T-helper 17 cell (primary cell): ENCODE results near the gene ATP11B. TPM values are rescaled to one million over a fixed set of nuclear protein-coding genes. Genes with fewer than 3 reads are reported as not detected.

Source experiments
- ATAC-seq: fragments of 150-1000 bp; cut with Tn5 transposase; 2 replicates; pipeline ENCODE4 v1.10.0; 2021; ENCODE audit warnings: mild to moderate bottlenecking, moderate library complexity
- DNase-seq, 3 donors: peaks; one replicate each; pipeline versions ENCODE4 v3.0.0 to v3.0.0-alpha.2; 2020 to 2021
- H3K9me3 ChIP-seq: one replicate; pipeline ENCODE4 v1.7.0; 2013; ENCODE audit warnings: low read length, mild to moderate bottlenecking; ENCODE audit not compliant: control insufficient read depth, poor library complexity, severe bottlenecking
- H3K27ac Mint-ChIP-seq: one replicate; pipeline ENCODE4 v1.8.0; 2022; ENCODE audit warnings: mild to moderate bottlenecking, moderate library complexity, mixed read lengths
- H3K27me3 Mint-ChIP-seq: one replicate; pipeline ENCODE4 v1.8.0; 2022; ENCODE audit warnings: mixed read lengths
- H3K36me3 Mint-ChIP-seq: one replicate; pipeline ENCODE4 v1.8.0; 2022; ENCODE audit warnings: low read depth, mixed read lengths
- H3K4me1 Mint-ChIP-seq: one replicate; pipeline ENCODE4 v1.8.0; 2022; ENCODE audit warnings: mild to moderate bottlenecking, mixed read lengths
- H3K4me3 Mint-ChIP-seq: one replicate; pipeline ENCODE4 v1.8.0; 2022; ENCODE audit warnings: mild to moderate bottlenecking, moderate library complexity, mixed read lengths
- total RNA-seq, 4 donors: library from RNA in 2 of 4; stranded (reverse) in 2 of 4; gene quantifications; one replicate each; pipeline ENCODE4 v1.2.3 and lab custom pipeline; 2022 to 2026

ATP11B gene
- total RNA-seq, 2 donors from 2014 or later, result 121 to 145 TPM

DNA sequence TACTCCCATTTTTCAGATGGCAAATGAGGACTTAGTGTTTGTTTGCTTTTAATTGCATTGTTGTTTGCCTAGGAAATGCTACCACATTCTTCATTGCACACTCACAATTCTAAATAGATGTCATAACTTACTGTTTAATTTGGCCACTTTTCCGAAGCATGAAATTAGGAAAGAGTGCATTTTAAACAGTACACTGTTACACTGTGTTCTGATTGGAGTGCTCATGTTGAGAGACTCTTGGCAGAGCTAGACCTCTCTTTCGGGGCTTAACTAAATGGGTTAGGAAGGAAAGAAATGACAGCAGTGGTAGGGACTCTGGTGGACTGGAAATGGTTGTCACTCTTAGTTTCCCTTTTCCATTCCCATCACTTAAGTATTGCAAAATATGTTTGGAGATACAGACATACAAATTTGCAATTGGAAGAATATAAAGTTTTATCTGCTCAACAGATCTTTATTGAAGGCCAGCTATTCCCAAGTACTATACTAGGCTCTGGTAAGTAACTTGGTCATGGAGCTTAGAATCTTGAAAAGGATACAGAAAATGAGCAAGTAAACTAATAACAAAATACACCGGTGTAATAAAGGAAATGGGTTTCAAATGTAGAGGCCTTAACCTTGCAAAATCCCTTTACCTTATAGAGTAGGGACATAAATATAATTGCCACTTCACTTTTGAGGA is 96.8 kb downstream of the ATP11B start:
- DNase-seq (no peak), ATAC-seq (no peak)
- H3K4me1 Mint-ChIP-seq, result peaks cover 14% of the 10 kb centered on the region
- H3K4me3 Mint-ChIP-seq, result no peak overlapping the region
- peak overlapping the region; percentile 14 for H3K27ac Mint-ChIP-seq
- H3K9me3 ChIP-seq, result no peaks in the 10 kb centered on the region
- no peaks in the 10 kb centered on the region for H3K27me3 Mint-ChIP-seq
- H3K36me3 Mint-ChIP-seq, result peaks cover 7% of the 10 kb centered on the region

DNA sequence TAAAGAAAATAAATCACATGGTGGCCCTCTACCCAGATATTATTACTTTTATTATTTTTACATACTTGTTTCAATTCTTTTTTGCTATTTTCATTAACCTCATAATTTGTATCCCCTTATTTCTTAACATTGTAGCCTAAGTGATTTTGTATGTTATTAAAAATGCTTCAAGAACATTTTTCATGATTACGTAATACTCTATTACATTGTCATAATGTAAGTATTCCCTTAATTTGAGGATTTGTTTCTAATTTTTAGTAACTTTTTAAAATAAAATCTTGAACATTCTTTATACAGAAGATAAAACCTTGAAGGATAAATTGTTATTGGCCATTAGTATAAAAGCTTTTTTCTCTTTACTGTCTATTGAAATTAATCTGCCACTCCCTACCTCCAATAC is 98.1 kb downstream of the ATP11B start:
- DNase-seq (no peak), ATAC-seq (no peak)
- no peaks in the 10 kb centered on the region for H3K9me3 ChIP-seq
- Mint-ChIP-seq H3K4me3 (no peak overlapping the region), H3K27ac (peak overlapping the region; percentile 39), H3K4me1 (peaks cover 12% of the 10 kb centered on the region), H3K36me3 (peaks cover 7% of the 10 kb centered on the region), H3K27me3 (no peaks in the 10 kb centered on the region)

GRCh38 chr3:182892226-182892625 is 98.9 kb downstream of the ATP11B start:
- peak overlapping the region; percentile 39 for H3K27ac Mint-ChIP-seq
- no peak overlapping the region for H3K4me3 Mint-ChIP-seq
- ATAC-seq (no peak), DNase-seq (no peak)
- H3K27me3 Mint-ChIP-seq, result no peaks in the 10 kb centered on the region
- peaks cover 5% of the 10 kb centered on the region for H3K36me3 Mint-ChIP-seq
- peaks cover 8% of the 10 kb centered on the region for H3K4me1 Mint-ChIP-seq
- no peaks in the 10 kb centered on the region for H3K9me3 ChIP-seq

GRCh38 chr3:182895513-182896112 is 102.3 kb downstream of the ATP11B start:
- Mint-ChIP-seq H3K27ac (no peak overlapping the region), H3K4me3 (no peak overlapping the region), H3K4me1 (peaks cover 8% of the 10 kb centered on the region), H3K36me3 (peaks cover 5% of the 10 kb centered on the region), H3K27me3 (no peaks in the 10 kb centered on the region)
- ATAC-seq, result no peak
- DNase-seq, result no peak
- no peaks in the 10 kb centered on the region for H3K9me3 ChIP-seq

DNA sequence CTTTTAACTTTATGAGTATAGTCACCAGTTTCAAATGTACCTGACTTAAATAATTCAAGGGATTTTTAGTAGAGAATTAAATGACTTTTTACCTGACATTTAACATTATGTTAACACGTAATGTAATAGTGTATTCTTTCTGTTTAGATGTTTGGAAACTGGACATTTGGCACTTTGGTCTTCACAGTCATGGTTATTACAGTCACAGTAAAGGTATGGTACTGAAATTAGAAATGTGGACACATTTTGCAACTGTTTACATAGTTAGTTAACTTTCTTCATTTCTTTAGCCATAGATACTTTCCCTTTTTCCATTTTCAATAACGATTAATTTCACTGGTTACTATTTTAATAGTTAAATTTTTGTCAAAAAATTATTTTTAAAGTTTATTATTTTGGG is 103.2 kb downstream of the ATP11B start:
- H3K27ac Mint-ChIP-seq, result no peak overlapping the region

GRCh38 chr3:182902236-182902635 is 108.9 kb downstream of the ATP11B start:
- H3K27ac Mint-ChIP-seq, result peak overlapping the region; percentile 41

More for the DNA sequence above, 103.2 kb downstream of the ATP11B start:
- DNase-seq, result no peak
- H3K9me3 ChIP-seq, result no peaks in the 10 kb centered on the region
- Mint-ChIP-seq H3K27me3 (no peaks in the 10 kb centered on the region), H3K4me3 (no peak overlapping the region), H3K4me1 (peaks cover 8% of the 10 kb centered on the region), H3K36me3 (peaks cover 5% of the 10 kb centered on the region)
- no peak for ATAC-seq

DNA sequence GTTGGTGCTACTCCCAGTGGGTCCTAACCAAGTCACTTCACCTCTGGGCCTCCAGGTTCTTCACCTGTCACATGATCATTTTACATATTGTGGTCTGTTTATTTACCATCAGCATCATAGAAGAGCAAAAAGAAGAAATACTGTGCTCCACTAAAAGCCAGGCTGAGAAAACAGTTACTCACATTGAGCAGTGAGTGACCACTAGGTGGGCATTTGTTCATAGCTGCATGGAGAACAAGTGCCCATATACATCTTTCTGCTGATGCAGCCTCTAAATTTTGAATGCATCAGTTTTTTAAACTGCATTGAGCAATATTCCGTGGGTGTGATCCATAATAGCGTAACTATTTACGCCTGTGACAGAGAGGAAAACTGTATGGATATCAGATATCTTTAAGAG is 110.9 kb downstream of the ATP11B start:
- peaks cover 4% of the 10 kb centered on the region for H3K36me3 Mint-ChIP-seq
- H3K4me1 Mint-ChIP-seq, result peaks cover 5% of the 10 kb centered on the region
- no peak overlapping the region for H3K4me3 Mint-ChIP-seq
- no peaks in the 10 kb centered on the region for H3K9me3 ChIP-seq
- no peaks in the 10 kb centered on the region for H3K27me3 Mint-ChIP-seq
- DNase-seq, result no peak
- ATAC-seq, result no peak
- no peak overlapping the region for H3K27ac Mint-ChIP-seq

More at GRCh38 chr3:182902236-182902635, 108.9 kb downstream of the ATP11B start:
- ATAC-seq (no peak), DNase-seq (no peak)
- Mint-ChIP-seq H3K27me3 (no peaks in the 10 kb centered on the region), H3K4me1 (peaks cover 5% of the 10 kb centered on the region), H3K4me3 (no peak overlapping the region), H3K36me3 (peaks cover 4% of the 10 kb centered on the region)
- H3K9me3 ChIP-seq, result no peaks in the 10 kb centered on the region

GRCh38 chr3:182905623-182906022 is 112.3 kb downstream of the ATP11B start:
- DNase-seq (no peak), ATAC-seq (no peak)
- no peak overlapping the region for H3K4me3 Mint-ChIP-seq
- H3K9me3 ChIP-seq, result no peaks in the 10 kb centered on the region
- H3K4me1 Mint-ChIP-seq, result peaks cover 7% of the 10 kb centered on the region
- H3K27me3 Mint-ChIP-seq, result no peaks in the 10 kb centered on the region
- peaks cover 4% of the 10 kb centered on the region for H3K36me3 Mint-ChIP-seq
- H3K27ac Mint-ChIP-seq, result peak overlapping the region; percentile 9

DNA sequence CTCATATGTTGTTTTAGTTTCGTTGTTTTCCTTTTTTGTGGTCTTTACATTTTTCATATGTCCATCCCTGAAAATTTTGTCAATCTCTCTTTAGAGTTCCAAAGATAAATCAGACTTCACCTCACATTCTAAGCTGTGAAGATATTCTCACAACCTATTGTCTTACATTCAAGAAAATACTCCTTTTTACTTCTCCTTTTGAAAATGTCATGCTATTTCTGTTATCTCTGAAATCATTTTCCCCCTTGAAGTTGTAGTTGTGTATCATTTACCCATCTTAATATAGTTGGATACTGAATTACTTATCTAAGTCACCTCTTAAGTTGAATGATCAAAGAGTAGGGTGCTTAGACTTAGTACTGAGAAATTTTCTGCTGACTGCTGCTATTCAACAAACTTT is 112.7 kb downstream of the ATP11B start:
- Mint-ChIP-seq H3K27ac (peak overlapping the region; percentile 9), H3K4me1 (peaks cover 9% of the 10 kb centered on the region), H3K27me3 (no peaks in the 10 kb centered on the region), H3K4me3 (peak overlapping the region; percentile 33), H3K36me3 (peaks cover 4% of the 10 kb centered on the region)
- ATAC-seq (no peak), DNase-seq (no peak)
- H3K9me3 ChIP-seq, result no peaks in the 10 kb centered on the region

DNA sequence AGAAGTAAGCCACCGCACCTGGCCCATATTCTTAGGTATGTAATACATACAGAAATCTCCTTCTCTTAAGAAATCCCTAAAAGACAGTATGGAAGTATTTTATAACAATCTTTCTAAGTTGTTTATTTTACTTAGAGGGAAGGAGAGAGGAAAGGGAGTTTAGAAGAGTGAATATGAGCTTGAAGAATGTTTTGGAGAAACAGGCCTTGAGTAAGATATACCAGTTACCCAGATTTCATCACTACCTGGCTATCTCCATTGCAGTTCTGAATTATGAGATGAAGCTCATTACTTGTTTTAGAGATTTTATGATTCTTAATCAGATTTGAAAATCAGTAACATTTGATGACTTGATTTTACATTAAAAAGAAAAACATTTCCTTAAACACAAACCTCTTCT is 115.2 kb downstream of the ATP11B start:
- no peak overlapping the region for H3K27ac Mint-ChIP-seq
- DNase-seq, result no peak
- no peak for ATAC-seq
- H3K36me3 Mint-ChIP-seq, result peaks cover 7% of the 10 kb centered on the region
- H3K4me3 Mint-ChIP-seq, result no peak overlapping the region
- H3K4me1 Mint-ChIP-seq, result peaks cover 20% of the 10 kb centered on the region
- no peaks in the 10 kb centered on the region for H3K27me3 Mint-ChIP-seq
- no peaks in the 10 kb centered on the region for H3K9me3 ChIP-seq

- H3K27ac Mint-ChIP-seq, result peak overlapping the region; percentile 8
- H3K36me3 Mint-ChIP-seq, result peaks cover 7% of the 10 kb centered on the region
- ATAC-seq, result no peak
- no peaks in the 10 kb centered on the region for H3K27me3 Mint-ChIP-seq
- H3K9me3 ChIP-seq, result no peaks in the 10 kb centered on the region
- DNase-seq, result no peak
- no peak overlapping the region for H3K4me3 Mint-ChIP-seq
- H3K4me1 Mint-ChIP-seq, result peaks cover 26% of the 10 kb centered on the region
These were observed 116.2 kb downstream of the ATP11B start for GRCh38 chr3:182909318-182910040.

GRCh38 chr3:182910936-182911781 is 117.9 kb downstream of the ATP11B start:
- peak; percentile 35 for ATAC-seq
- Mint-ChIP-seq H3K27ac (peak overlapping the region; percentile 86), H3K4me3 (no peak overlapping the region), H3K27me3 (no peaks in the 10 kb centered on the region), H3K4me1 (peaks cover 30% of the 10 kb centered on the region), H3K36me3 (peaks cover 4% of the 10 kb centered on the region)
- H3K9me3 ChIP-seq, result no peaks in the 10 kb centered on the region
- no peak for DNase-seq

- Mint-ChIP-seq H3K4me3 (no peak overlapping the region), H3K36me3 (peaks cover 2% of the 10 kb centered on the region), H3K4me1 (peaks cover 30% of the 10 kb centered on the region), H3K27me3 (no peaks in the 10 kb centered on the region), H3K27ac (peak overlapping the region; percentile 86)
- DNase-seq (no peak), ATAC-seq (no peak)
- H3K9me3 ChIP-seq, result no peaks in the 10 kb centered on the region
These were observed 118.4 kb downstream of the ATP11B start for GRCh38 chr3:182911782-182912111.
